HG03558 (cell line): Measurements from ENCODE around the gene AGAP2.

Experiments used
- ATAC-seq: cut with Tn5 transposase; IDR thresholded peaks from one replicate; pipeline ENCODE4 v1.9.1; 2021; ENCODE audit warnings: moderate number of reproducible peaks; ENCODE audit not compliant: unreplicated experiment; ENCODE audit errors: extremely low read depth

The AGAP2 gene

GRCh38 chr12:57755194-57755453 lies 16.6 kb upstream of the AGAP2 start:
- no peak for ATAC-seq

- ATAC-seq, result peak; percentile 17
Measured at GRCh38 chr12:57754411-57755193, 16.1 kb upstream of the AGAP2 start, which contains the start of gene MARCHF9. MARCHF9 (plus strand) TSS chr12:57755103; CDS start chr12:57755529, 426 bp downstream.

GRCh38 chr12:57753756-57754337 lies 15.3 kb upstream of the AGAP2 start:
- no peak for ATAC-seq

- no peak for ATAC-seq
Measured at GRCh38 chr12:57752668-57753000, 14.1 kb upstream of the AGAP2 start.

GRCh38 chr12:57751788-57752667 lies 13.5 kb upstream of the AGAP2 start, which contains the start of gene CDK4:
CDK4 (minus strand) TSS chr12:57752310; CDS start chr12:57751717, 593 bp downstream.
- ATAC-seq, result peak; percentile 48

GRCh38 chr12:57751432-57751787 lies 12.9 kb upstream of the AGAP2 start:
- ATAC-seq, result no peak

GRCh38 chr12:57750561-57751431 lies 12.3 kb upstream of the AGAP2 start:
- no peak for ATAC-seq

GRCh38 chr12:57749061-57749460 lies 10.5 kb upstream of the AGAP2 start:
- no peak for ATAC-seq

GRCh38 chr12:57746025-57746424 lies 7.5 kb upstream of the AGAP2 start:
- no peak for ATAC-seq

GRCh38 chr12:57745485-57745881 lies 6.9 kb upstream of the AGAP2 start:
- ATAC-seq, result no peak

GRCh38 chr12:57744777-57745484 lies 6.4 kb upstream of the AGAP2 start, which contains the start of gene TSPAN31:
TSPAN31 (plus strand) TSS chr12:57745039; CDS start chr12:57745155, 116 bp downstream.
- ATAC-seq, result peak; percentile 83

GRCh38 chr12:57744194-57744776 lies 5.7 kb upstream of the AGAP2 start:
- peak; percentile 6 for ATAC-seq

- no peak for ATAC-seq
Measured at GRCh38 chr12:57743769-57744168, 5.2 kb upstream of the AGAP2 start.

GRCh38 chr12:57741844-57742738 lies 3.5 kb upstream of the AGAP2 start:
- peak; percentile 32 for ATAC-seq

GRCh38 chr12:57741413-57741789 lies 2.9 kb upstream of the AGAP2 start:
- no peak for ATAC-seq

GRCh38 chr12:57740656-57741412 lies 2.3 kb upstream of the AGAP2 start:
- ATAC-seq, result peak; percentile 30

- no peak for ATAC-seq
Measured at GRCh38 chr12:57739914-57740538, 1.5 kb upstream of the AGAP2 start.
